ENCODE measurements around the gene KCNH4.
"Not testable (repeated sequence)": the region's sequence is repeated elsewhere in the genome, so short reads cannot be mapped to it uniquely, and the experiment has no call there.

DNA sequence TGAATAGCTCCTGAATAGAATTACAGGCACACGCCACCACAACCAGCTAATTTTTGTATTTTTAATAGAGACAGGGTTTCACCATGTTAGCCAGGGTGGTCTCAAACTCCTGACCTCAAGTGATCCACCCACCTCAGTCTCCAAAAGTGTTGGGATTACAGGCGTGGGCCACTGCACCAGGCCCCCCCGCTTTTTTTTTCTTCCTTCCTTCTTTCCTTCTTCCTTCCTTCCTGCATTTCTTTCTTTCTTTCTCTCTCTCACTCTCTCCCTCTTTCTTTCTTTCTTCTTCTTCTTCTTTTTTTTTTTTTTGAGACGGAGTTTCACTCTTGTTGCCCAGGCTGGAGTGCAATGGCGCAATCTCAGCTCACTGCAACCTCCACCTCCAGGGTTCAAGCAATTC lies 5.2 kb upstream of the KCNH4 start:
- TF ChIP-seq, protein P1, sequence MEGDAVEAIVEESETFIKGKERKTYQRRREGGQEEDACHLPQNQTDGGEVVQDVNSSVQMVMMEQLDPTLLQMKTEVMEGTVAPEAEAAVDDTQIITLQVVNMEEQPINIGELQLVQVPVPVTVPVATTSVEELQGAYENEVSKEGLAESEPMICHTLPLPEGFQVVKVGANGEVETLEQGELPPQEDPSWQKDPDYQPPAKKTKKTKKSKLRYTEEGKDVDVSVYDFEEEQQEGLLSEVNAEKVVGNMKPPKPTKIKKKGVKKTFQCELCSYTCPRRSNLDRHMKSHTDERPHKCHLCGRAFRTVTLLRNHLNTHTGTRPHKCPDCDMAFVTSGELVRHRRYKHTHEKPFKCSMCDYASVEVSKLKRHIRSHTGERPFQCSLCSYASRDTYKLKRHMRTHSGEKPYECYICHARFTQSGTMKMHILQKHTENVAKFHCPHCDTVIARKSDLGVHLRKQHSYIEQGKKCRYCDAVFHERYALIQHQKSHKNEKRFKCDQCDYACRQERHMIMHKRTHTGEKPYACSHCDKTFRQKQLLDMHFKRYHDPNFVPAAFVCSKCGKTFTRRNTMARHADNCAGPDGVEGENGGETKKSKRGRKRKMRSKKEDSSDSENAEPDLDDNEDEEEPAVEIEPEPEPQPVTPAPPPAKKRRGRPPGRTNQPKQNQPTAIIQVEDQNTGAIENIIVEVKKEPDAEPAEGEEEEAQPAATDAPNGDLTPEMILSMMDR (conservative IDR thresholded peaks at IDR 0.05; ENCODE audit: low read length) = not testable (repeated sequence)
- TF ChIP-seq EZH2phosphoT487 (IDR thresholded peaks at IDR 0.05; ENCODE audit: borderline replicate concordance, low read depth, low read length) = not testable (repeated sequence)

Measured in OCI-LY7 (cell line).